Karpas-422 (cell line): Measurements from ENCODE around the gene MELK. TPM values are rescaled to one million over a fixed set of nuclear protein-coding genes. Genes with fewer than 3 reads are reported as not detected.

Source experiments
- DNase-seq: peaks from one replicate; pipeline ENCODE4 v3.0.0-alpha.2; 2015
- H2AFZ ChIP-seq: fragments of 200-600 bp; sonication (generic); 2 replicates; pipeline ENCODE4 v1.6.1; 2014; ENCODE audit warnings: antibody characterized with exemption, low read length, mixed read lengths
- H3K27ac ChIP-seq: fragments of 200-600 bp; sonication (generic); 2 replicates; pipeline ENCODE4 v1.5.1; 2014; ENCODE audit warnings: mild to moderate bottlenecking, low read length, moderate library complexity
- H3K27me3 ChIP-seq: fragments of 200-600 bp; sonication (generic); 2 replicates; pipeline ENCODE4 v1.6.1; 2014; ENCODE audit warnings: low read length, mixed read lengths
- H3K36me3 ChIP-seq: fragments of 200-600 bp; sonication (generic); 2 replicates; pipeline ENCODE4 v1.6.1; 2014; ENCODE audit warnings: low read length, mixed read lengths; ENCODE audit not compliant: insufficient read depth
- H3K4me1 ChIP-seq: fragments of 200-600 bp; sonication (generic); 2 replicates; pipeline ENCODE4 v1.6.1; 2014; ENCODE audit warnings: mild to moderate bottlenecking, low read length, mixed read lengths
- H3K4me2 ChIP-seq: fragments of 200-600 bp; sonication (generic); 2 replicates; pipeline ENCODE4 v1.6.1; 2014; ENCODE audit warnings: low read length, low read depth, mild to moderate bottlenecking; ENCODE audit not compliant: poor library complexity, severe bottlenecking
- H3K4me3 ChIP-seq: fragments of 200-600 bp; sonication (generic); 2 replicates; pipeline ENCODE4 v1.5.1; 2014; ENCODE audit warnings: mild to moderate bottlenecking, antibody characterized with exemption, low read length, mixed read lengths
- H3K79me2 ChIP-seq: fragments of 200-600 bp; sonication (generic); 2 replicates; pipeline ENCODE4 v1.6.1; 2014; ENCODE audit warnings: mild to moderate bottlenecking, low read length, mixed read lengths
- H3K9ac ChIP-seq: fragments of 200-600 bp; sonication (generic); 2 replicates; pipeline ENCODE4 v1.6.0; 2014; ENCODE audit warnings: low read length
- H3K9me2 ChIP-seq: fragments of 200-600 bp; sonication (generic), shearing (Covaris generic); replicated peaks from 2 replicates; pipeline ENCODE4 v1.6.0; 2014; ENCODE audit warnings: mild to moderate bottlenecking, low read length, moderate library complexity; ENCODE audit not compliant: insufficient read depth
- H3K9me3 ChIP-seq: fragments of 300-700, 200-600 bp; sonication (generic); 2 replicates; pipeline ENCODE4 v1.6.1; 2014; ENCODE audit warnings: low read length, mixed read lengths
- H4K20me1 ChIP-seq: fragments of 200-600 bp; sonication (generic); 2 replicates; pipeline ENCODE4 v1.6.1; 2014; ENCODE audit warnings: mild to moderate bottlenecking, antibody characterized with exemption, low read length, low read depth; ENCODE audit not compliant: insufficient read depth
- total RNA-seq: library from RNA; depleted of rRNA; stranded (reverse); fragments of >200 nt; shearing (Covaris generic); gene quantifications from 2 replicates; pipeline ENCODE4 v1.2.3, GENCODE V29; 2014; ENCODE audit warnings: low replicate concordance

The MELK gene
- total RNA-seq, 1 experiment from 2014 or later = 22.2 TPM

DNA sequence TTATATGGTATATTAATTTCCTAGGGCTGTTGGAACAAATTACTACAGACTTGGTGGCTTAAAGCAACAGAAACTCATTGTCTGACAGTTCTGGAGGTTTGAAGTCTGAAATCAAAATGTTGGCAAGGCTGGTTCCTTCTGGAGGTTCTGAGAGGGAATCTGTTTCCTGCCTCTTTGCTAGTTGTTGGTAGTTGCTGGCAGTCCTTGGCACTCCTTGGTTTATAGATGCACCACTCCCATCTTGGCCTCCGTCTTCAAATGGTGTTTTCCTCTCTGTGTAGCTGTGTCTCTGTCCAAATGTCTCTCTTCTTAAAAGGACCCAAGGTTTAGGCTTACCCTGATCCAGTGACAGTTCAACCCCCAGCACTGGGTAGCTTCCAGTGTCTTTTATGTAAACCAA lies 17.5 kb downstream of the MELK start:
- Histone ChIP-seq H3K36me3 (peaks cover 32% of the 10 kb centered on the region; the same call in 1 of the 2 replicates), H3K9me2 (no peaks in the 10 kb centered on the region)

DNA sequence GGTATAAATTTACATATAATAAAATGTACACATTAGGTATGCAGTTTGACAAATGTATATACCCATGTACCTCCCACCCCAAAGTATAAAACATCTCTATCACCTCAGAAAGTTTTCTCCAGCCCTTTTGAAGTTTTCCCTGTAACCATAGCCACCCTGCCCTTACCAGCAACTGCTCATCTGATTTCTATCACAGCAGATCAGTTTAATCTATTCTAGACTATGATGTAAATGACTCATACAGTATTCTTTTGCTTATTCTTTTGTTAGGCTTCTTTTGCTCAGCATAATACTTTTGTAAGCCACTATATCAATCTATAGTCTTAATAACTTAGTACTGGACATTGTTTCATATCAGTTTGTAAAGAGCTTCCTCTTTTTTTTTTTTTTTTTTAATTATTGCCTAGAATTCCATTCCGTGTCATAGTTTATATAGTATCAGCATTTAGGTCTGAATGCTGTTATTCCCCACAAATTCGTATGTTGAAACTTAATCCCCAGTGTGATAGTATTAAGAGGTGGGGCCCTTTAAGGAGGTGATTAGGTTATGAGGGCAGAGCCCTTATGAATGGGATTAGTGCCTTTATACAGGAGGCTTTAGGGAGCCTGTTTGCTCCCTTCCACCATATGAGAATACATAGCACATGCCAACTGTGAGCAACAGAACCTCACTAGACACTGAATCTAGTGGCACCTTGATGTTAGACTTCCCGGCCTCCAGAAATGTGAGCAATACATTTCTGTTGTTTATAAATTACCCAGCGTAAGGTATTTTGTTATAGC lies 20.3 kb downstream of the MELK start:
- Histone ChIP-seq H3K9me2 (no peaks in the 10 kb centered on the region), H3K27me3 (no peaks in the 10 kb centered on the region), H3K4me2 (no peak overlapping the region), H3K27ac (no peak overlapping the region), H3K9ac (no peak overlapping the region), H4K20me1 (no peaks in the 10 kb centered on the region), H3K4me3 (no peak overlapping the region), H3K36me3 (peaks cover 46% of the 10 kb centered on the region), H2AFZ (no peak overlapping the region), H3K4me1 (no peaks in the 10 kb centered on the region), H3K79me2 (peaks cover 50% of the 10 kb centered on the region), H3K9me3 (no peaks in the 10 kb centered on the region)
- DNase-seq = no peak

More for the DNA sequence above, 17.5 kb downstream of the MELK start:
- Histone ChIP-seq H3K9ac (no peak overlapping the region), H4K20me1 (no peaks in the 10 kb centered on the region), H3K4me1 (no peaks in the 10 kb centered on the region), H3K27ac (no peak overlapping the region), H3K4me2 (no peak overlapping the region), H2AFZ (no peak overlapping the region), H3K9me3 (no peaks in the 10 kb centered on the region), H3K27me3 (no peaks in the 10 kb centered on the region), H3K4me3 (no peak overlapping the region), H3K79me2 (peaks cover 56% of the 10 kb centered on the region)
- no peak for DNase-seq

DNA sequence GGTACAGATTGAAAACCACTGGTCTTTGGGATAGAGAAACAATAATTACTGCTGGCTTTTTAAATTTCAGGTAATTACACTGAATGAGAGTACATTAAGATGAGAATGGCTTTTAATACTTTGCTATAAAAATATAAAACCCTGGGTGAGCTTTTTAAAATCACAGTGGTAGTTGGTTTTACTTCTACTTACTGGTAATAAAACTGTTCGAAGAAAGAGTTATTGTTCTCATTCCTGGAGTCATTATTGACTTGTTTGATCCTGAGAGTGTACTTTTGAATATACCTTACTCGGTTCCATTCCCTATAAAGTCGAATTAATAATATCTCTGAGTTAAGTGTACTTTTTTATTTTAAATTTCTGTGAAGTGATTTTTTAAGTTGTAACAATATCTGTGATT lies 21.5 kb downstream of the MELK start:
- Histone ChIP-seq H3K27me3 (no peaks in the 10 kb centered on the region), H3K9ac (no peak overlapping the region), H3K36me3 (peaks cover 49% of the 10 kb centered on the region), H3K9me2 (no peaks in the 10 kb centered on the region), H2AFZ (no peak overlapping the region), H3K4me1 (no peaks in the 10 kb centered on the region), H3K4me3 (no peak overlapping the region), H4K20me1 (no peaks in the 10 kb centered on the region), H3K79me2 (peaks cover 43% of the 10 kb centered on the region), H3K27ac (no peak overlapping the region), H3K9me3 (no peaks in the 10 kb centered on the region), H3K4me2 (no peak overlapping the region)
- DNase-seq = no peak

DNA sequence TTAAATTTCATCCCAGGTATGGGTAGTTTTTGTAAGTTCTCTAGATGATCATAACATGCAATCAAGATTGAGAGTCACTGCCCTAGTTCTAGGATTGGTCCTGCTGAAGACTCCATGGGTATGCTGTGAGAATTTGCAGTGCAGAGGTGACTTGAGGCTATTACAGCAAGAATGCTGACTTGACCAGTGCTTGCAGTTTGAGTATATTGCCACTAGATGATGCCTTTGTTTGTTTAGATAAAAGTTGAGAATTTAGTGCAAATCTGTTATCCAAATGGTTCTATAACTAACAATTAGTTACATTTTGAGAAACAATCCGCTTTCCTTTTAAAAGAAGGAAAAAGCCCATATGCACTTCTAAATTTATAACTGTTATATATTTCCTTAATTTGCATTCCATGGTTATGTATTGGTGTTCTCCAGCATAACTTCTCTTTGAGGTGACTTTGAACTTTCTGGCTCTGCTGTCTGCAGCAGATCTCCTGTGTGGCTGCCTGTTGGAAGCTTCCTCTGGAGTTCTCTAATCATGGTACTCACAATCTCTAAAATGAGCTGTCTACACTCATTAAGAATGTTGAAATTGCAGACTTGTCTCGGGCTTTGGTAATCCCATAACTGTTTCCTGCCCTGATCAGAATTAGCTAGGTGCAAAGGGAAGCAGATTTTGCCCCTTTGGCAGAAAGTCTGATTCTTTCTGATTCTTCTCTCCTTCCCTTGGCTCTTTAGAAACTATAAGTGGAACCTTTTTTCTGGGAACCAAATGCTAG lies 24.9 kb downstream of the MELK start:
- Histone ChIP-seq H3K27ac (no peak overlapping the region), H3K9me2 (no peaks in the 10 kb centered on the region), H2AFZ (no peak overlapping the region), H3K27me3 (no peaks in the 10 kb centered on the region), H3K9me3 (no peaks in the 10 kb centered on the region), H3K4me3 (no peak overlapping the region), H3K4me1 (peaks cover 12% of the 10 kb centered on the region), H3K4me2 (no peak overlapping the region), H4K20me1 (no peaks in the 10 kb centered on the region), H3K9ac (no peak overlapping the region), H3K36me3 (peaks cover 56% of the 10 kb centered on the region), H3K79me2 (peaks cover 38% of the 10 kb centered on the region)
- DNase-seq = peak; percentile 71

DNA sequence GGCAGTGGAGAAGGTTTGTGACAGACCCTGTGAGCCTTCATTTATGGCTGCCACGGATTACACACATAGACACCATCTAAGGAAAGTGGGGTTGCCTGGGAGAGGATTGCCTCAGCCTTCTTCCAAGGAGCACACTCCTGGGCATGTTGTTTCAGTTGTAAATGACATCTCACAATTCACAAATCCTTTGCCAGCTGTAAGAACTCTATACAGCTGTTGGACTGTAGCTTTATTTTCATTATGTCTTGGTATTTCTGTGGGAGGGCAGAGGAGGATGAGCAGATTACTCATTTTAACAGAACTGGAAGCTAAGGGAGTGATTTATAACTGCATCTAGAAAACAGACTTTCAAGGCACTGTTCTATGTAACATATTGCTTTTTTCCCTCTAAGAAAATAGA lies 25.6 kb downstream of the MELK start:
- H3K4me2 ChIP-seq = no peak overlapping the region
- H4K20me1 ChIP-seq = no peaks in the 10 kb centered on the region
- peaks cover 51% of the 10 kb centered on the region for H3K36me3 ChIP-seq
- H3K9me2 ChIP-seq = no peaks in the 10 kb centered on the region
- no peak overlapping the region for H3K4me3 ChIP-seq
- no peak for DNase-seq
- no peaks in the 10 kb centered on the region for H3K27me3 ChIP-seq
- peaks cover 12% of the 10 kb centered on the region for H3K4me1 ChIP-seq
- H3K27ac ChIP-seq = no peak overlapping the region
- H2AFZ ChIP-seq = no peak overlapping the region
- peaks cover 37% of the 10 kb centered on the region for H3K79me2 ChIP-seq
- H3K9me3 ChIP-seq = no peaks in the 10 kb centered on the region
- no peak overlapping the region for H3K9ac ChIP-seq

DNA sequence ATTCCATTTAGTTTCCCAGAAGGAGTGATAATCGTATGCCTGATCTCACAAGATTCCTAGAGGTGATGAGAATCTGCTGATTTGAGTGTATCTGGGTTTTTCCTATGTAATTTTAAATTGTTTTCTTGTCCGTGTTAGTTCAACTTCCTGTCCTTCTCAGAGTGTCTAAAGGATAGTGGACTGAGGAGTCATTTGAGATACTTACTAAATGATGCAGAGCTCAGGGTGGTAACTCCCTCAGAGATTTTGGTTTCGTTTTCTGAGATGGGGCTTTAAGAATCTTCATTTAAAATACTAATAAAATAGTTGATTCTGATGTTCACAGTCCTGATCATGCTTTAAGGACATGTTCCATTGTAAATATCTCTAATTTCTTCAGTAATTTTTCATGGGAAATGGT lies 30.3 kb downstream of the MELK start:
- Histone ChIP-seq H2AFZ (no peak overlapping the region), H3K9ac (no peak overlapping the region), H3K9me3 (no peaks in the 10 kb centered on the region), H3K27ac (no peak overlapping the region), H3K4me2 (no peak overlapping the region), H3K9me2 (no peaks in the 10 kb centered on the region), H3K27me3 (no peaks in the 10 kb centered on the region), H3K4me1 (peaks cover 12% of the 10 kb centered on the region), H3K36me3 (peaks cover 40% of the 10 kb centered on the region), H4K20me1 (no peaks in the 10 kb centered on the region), H3K79me2 (peaks cover 27% of the 10 kb centered on the region), H3K4me3 (no peak overlapping the region)
- no peak for DNase-seq

DNA sequence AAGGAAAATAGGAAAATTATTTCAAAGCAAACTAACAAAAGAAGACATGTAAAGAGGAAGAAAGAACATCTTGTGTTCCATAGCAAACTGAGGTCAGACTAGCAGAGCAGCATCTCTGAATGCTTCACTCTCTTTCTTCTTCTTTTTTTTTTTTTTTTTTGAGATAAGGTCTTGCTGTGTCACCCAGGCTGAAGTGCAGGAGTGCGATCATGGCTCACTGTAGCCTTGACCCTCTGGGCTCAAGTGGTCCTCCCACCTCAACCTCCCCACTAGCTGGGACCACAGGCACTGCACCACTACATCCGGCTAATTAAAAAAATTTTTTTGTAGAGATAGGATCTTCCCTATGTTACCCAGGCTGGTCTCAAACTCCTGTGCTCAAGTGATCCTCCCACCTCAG lies 36.6 kb downstream of the MELK start:
- Histone ChIP-seq H2AFZ (no peak overlapping the region), H4K20me1 (no peaks in the 10 kb centered on the region), H3K79me2 (peaks cover 41% of the 10 kb centered on the region), H3K4me2 (no peak overlapping the region), H3K4me1 (no peaks in the 10 kb centered on the region), H3K36me3 (peaks cover 30% of the 10 kb centered on the region), H3K4me3 (no peak overlapping the region), H3K9me2 (no peaks in the 10 kb centered on the region), H3K27ac (no peak overlapping the region), H3K9ac (no peak overlapping the region), H3K27me3 (no peaks in the 10 kb centered on the region), H3K9me3 (no peaks in the 10 kb centered on the region)
- no peak for DNase-seq

DNA sequence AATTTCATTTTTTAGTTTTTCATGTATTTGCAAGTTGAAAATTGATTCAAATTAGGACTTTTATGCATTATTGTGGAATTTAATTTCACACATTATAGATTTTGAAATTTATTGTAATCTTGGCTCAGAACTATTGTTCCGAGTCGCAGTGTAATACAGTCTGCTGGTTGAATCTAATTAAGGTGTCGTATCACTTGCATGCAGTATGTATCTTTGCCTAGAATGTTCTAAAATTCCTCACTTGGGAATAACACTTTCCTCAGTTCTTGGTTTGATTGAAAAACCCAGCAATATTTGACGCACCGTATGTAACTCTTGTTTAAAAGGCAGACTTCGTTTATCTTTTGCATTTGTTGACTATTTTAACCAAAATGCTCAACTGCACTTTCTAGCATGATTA lies 49.4 kb downstream of the MELK start:
- Histone ChIP-seq H4K20me1 (no peaks in the 10 kb centered on the region), H3K9me2 (no peaks in the 10 kb centered on the region), H3K27me3 (no peaks in the 10 kb centered on the region), H3K4me1 (no peaks in the 10 kb centered on the region), H3K4me2 (no peak overlapping the region), H3K4me3 (no peak overlapping the region), H3K27ac (no peak overlapping the region), H3K9ac (no peak overlapping the region), H3K36me3 (peaks cover 18% of the 10 kb centered on the region; the same call in 1 of the 2 replicates), H2AFZ (no peak overlapping the region), H3K79me2 (peaks cover 46% of the 10 kb centered on the region), H3K9me3 (no peaks in the 10 kb centered on the region)
- no peak for DNase-seq
